ENCODE measurements around the gene MSX2.

Gene MSX2

GRCh38 chr5:174736777-174737176 is 12.4 kb downstream of the MSX2 start:
- no peaks in the 10 kb centered on the region for H3K79me2 ChIP-seq (ENCODE audit: insufficient read depth, low read length)
- no peaks in the 10 kb centered on the region for H3K4me1 ChIP-seq (ENCODE audit: insufficient read depth, low read length, poor library complexity, severe bottlenecking)
- TF ChIP-seq CTCF (conservative IDR thresholded peaks at IDR 0.05; ENCODE audit: low read length), result no peak
- TF ChIP-seq EZH2phosphoT487 (IDR thresholded peaks at IDR 0.05; ENCODE audit: borderline replicate concordance), result no peak
- H3K9me2 ChIP-seq (replicated peaks; ENCODE audit: low read depth, low read length), result no peaks in the 10 kb centered on the region
- no peaks in the 10 kb centered on the region for H3K36me3 ChIP-seq (ENCODE audit: insufficient read depth, low read length)
- H3K4me3 ChIP-seq (ENCODE audit: low read length, poor library complexity, severe bottlenecking), result no peak overlapping the region
- no peaks in the 10 kb centered on the region for H3K27me3 ChIP-seq (ENCODE audit: insufficient read depth, low read length, poor library complexity, severe bottlenecking)
- H4K20me1 ChIP-seq (ENCODE audit: insufficient read depth, low read length, poor library complexity, severe bottlenecking), result no peaks in the 10 kb centered on the region
- H3F3A ChIP-seq (ENCODE audit: low read depth), result no peaks in the 10 kb centered on the region
- H3K4me2 ChIP-seq (ENCODE audit: low read depth, low read length, poor library complexity, severe bottlenecking), result no peak overlapping the region
- H3K9me3 ChIP-seq (ENCODE audit: insufficient read depth, low read depth, low read length), result no peaks in the 10 kb centered on the region
- H3K9ac ChIP-seq (ENCODE audit: low read depth, low read length, poor library complexity, severe bottlenecking), result no peak overlapping the region
- H2AFZ ChIP-seq (ENCODE audit: low read length), result no peak overlapping the region

DNA sequence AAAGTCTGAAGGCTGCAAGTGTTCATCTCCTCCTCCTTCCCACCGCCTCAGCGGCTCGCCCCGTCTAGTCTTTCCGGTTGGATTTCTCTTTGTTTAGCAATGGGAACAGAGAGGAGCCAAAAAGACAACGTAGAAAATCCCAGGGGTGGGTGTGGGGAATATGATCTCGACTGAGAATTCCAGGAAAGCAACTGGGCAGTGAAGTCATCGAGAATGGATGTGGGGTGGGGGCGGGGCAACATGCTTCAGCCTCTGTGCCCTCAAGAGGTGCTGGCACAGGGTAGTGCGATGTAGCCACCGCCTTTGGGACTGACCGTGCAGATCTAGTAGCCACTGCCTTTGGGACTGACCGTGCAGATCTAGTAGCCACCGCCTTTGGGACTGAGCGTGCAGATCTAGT is 12.9 kb downstream of the MSX2 start:
- Histone ChIP-seq H3K27me3 (ENCODE audit: insufficient read depth, low read length, poor library complexity, severe bottlenecking) (no peaks in the 10 kb centered on the region), H3K9ac (ENCODE audit: low read depth, low read length, poor library complexity, severe bottlenecking) (no peak overlapping the region), H4K20me1 (ENCODE audit: insufficient read depth, low read length, poor library complexity, severe bottlenecking) (no peaks in the 10 kb centered on the region), H3K36me3 (ENCODE audit: insufficient read depth, low read length) (no peaks in the 10 kb centered on the region), H3K79me2 (ENCODE audit: insufficient read depth, low read length) (no peaks in the 10 kb centered on the region), H3K9me2 (replicated peaks; ENCODE audit: low read depth, low read length) (no peaks in the 10 kb centered on the region), H3K9me3 (ENCODE audit: insufficient read depth, low read depth, low read length) (no peaks in the 10 kb centered on the region), H2AFZ (ENCODE audit: low read length) (no peak overlapping the region), H3K4me1 (ENCODE audit: insufficient read depth, low read length, poor library complexity, severe bottlenecking) (no peaks in the 10 kb centered on the region), H3K4me3 (ENCODE audit: low read length, poor library complexity, severe bottlenecking) (no peak overlapping the region), H3K4me2 (ENCODE audit: low read depth, low read length, poor library complexity, severe bottlenecking) (no peak overlapping the region), H3F3A (ENCODE audit: low read depth) (no peaks in the 10 kb centered on the region)
- TF ChIP-seq EZH2phosphoT487 (IDR thresholded peaks at IDR 0.05; ENCODE audit: borderline replicate concordance) (no peak), CTCF (conservative IDR thresholded peaks at IDR 0.05; ENCODE audit: low read length) (no peak)

DNA sequence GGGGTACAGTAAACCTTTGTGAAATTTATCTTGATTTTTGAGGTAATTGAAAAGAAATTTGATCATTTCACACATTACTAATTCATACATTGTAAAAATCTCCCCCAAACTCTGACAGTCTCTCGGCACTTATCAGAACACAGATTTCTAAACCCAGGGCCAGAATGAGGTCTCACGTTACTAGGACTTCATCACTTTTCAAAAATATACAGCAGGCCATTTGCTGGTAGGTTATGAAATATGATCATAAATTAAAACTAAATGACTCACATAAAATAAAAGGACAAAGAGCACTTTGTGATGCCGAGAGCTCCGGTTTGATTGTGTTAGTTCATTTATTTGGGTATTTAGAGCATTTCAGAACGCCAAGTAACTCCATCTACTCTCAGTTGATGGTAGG is 17.0 kb downstream of the MSX2 start:
- no peaks in the 10 kb centered on the region for H3K9me3 ChIP-seq (ENCODE audit: insufficient read depth, low read depth, low read length)
- H3K4me1 ChIP-seq (ENCODE audit: insufficient read depth, low read length, poor library complexity, severe bottlenecking), result no peaks in the 10 kb centered on the region
- H3K4me3 ChIP-seq (ENCODE audit: low read length, poor library complexity, severe bottlenecking), result no peak overlapping the region
- H3F3A ChIP-seq (ENCODE audit: low read depth), result no peaks in the 10 kb centered on the region
- H3K9me2 ChIP-seq (replicated peaks; ENCODE audit: low read depth, low read length), result no peaks in the 10 kb centered on the region
- H4K20me1 ChIP-seq (ENCODE audit: insufficient read depth, low read length, poor library complexity, severe bottlenecking), result no peaks in the 10 kb centered on the region
- TF ChIP-seq CTCF (conservative IDR thresholded peaks at IDR 0.05; ENCODE audit: low read length) (no peak), EZH2phosphoT487 (IDR thresholded peaks at IDR 0.05; ENCODE audit: borderline replicate concordance) (no peak)
- H3K36me3 ChIP-seq (ENCODE audit: insufficient read depth, low read length), result no peaks in the 10 kb centered on the region
- H3K9ac ChIP-seq (ENCODE audit: low read depth, low read length, poor library complexity, severe bottlenecking), result no peak overlapping the region
- H3K4me2 ChIP-seq (ENCODE audit: low read depth, low read length, poor library complexity, severe bottlenecking), result no peak overlapping the region
- H3K79me2 ChIP-seq (ENCODE audit: insufficient read depth, low read length), result no peaks in the 10 kb centered on the region
- no peaks in the 10 kb centered on the region for H3K27me3 ChIP-seq (ENCODE audit: insufficient read depth, low read length, poor library complexity, severe bottlenecking)
- no peak overlapping the region for H2AFZ ChIP-seq (ENCODE audit: low read length)
